Liver (tissue), 9 donors: Measurements from ENCODE around the gene BCAR1. TPM values are rescaled to one million over a fixed set of nuclear protein-coding genes. Genes with fewer than 3 reads are reported as not detected.
A peak's percentile ranks its signal among the peaks of the same experiment; 100 is the strongest.

Experiments
- DNase-seq: peaks from one replicate; pipeline ENCODE4 v3.0.0-alpha.2; 2017; ENCODE audit warnings: low spot score
- H3K27ac ChIP-seq, 2 donors: one replicate each; pipeline ENCODE4 v1.7.0; 2013; ENCODE audit warnings: inconsistent platforms in 2 of 2, low read length in 2 of 2, control low read depth in 1 of 2, low read depth in 1 of 2, mild to moderate bottlenecking in 1 of 2
- H3K27me3 ChIP-seq, 4 donors: one replicate each; pipeline versions ENCODE4 v1.6.1 to v1.7.0; 2013; ENCODE audit warnings: low read length in 3 of 4, inconsistent platforms in 1 of 4, mild to moderate bottlenecking in 1 of 4, moderate library complexity in 1 of 4; ENCODE audit not compliant: control insufficient read depth in 4 of 4, insufficient read depth in 4 of 4
- H3K36me3 ChIP-seq, 4 donors: one replicate each; pipeline versions ENCODE4 v1.6.1 to v1.7.0; 2013; ENCODE audit warnings: low read length in 3 of 4, mild to moderate bottlenecking in 3 of 4, low read depth in 1 of 4, moderate library complexity in 1 of 4; ENCODE audit not compliant: control insufficient read depth in 4 of 4, insufficient read depth in 3 of 4
- H3K4me1 ChIP-seq, 4 donors: one replicate each; pipeline versions ENCODE4 v1.6.1 to v1.7.0; 2013; ENCODE audit warnings: low read length in 3 of 4, mild to moderate bottlenecking in 3 of 4, moderate library complexity in 1 of 4; ENCODE audit not compliant: control insufficient read depth in 4 of 4, insufficient read depth in 4 of 4
- H3K4me3 ChIP-seq, 3 donors: one replicate each; pipeline versions ENCODE4 v1.6.1 to v1.7.0; 2013; ENCODE audit warnings: low read length in 3 of 3, control low read depth in 1 of 3, low read depth in 1 of 3, mild to moderate bottlenecking in 1 of 3
- H3K9ac ChIP-seq, 2 donors: one replicate each; pipeline ENCODE4 v1.7.0; 2013; ENCODE audit warnings: low read length in 2 of 2, mild to moderate bottlenecking in 2 of 2, moderate library complexity in 2 of 2, control low read depth in 1 of 2, low read depth in 1 of 2
- H3K9me3 ChIP-seq, 4 donors: one replicate each; pipeline versions ENCODE4 v1.6.1 to v1.7.0; 2013; ENCODE audit warnings: low read length in 3 of 4; ENCODE audit not compliant: control insufficient read depth in 4 of 4
- ATF3 ChIP-seq: IDR thresholded peaks from 2 replicates; pipeline ENCODE4 v1.6.1; 2016; ENCODE audit warnings: antibody characterized with exemption
- CTCF ChIP-seq: fragments of 150-350 bp; IDR thresholded peaks from 2 replicates; pipeline ENCODE4 v1.5.1; 2017; ENCODE audit warnings: improper control_type of control experiment, low read depth, low read length; ENCODE audit not compliant: missing input control
- EGR1 ChIP-seq, 2 donors: IDR thresholded peaks; 2 replicates each; pipeline ENCODE4 v1.6.1; 2016 to 2018; ENCODE audit warnings: antibody characterized with exemption in 2 of 2, low read depth in 2 of 2
- FOXA1 ChIP-seq: IDR thresholded peaks from 2 replicates; pipeline ENCODE4 v1.6.1; 2016; ENCODE audit warnings: antibody characterized with exemption
- FOXA2 ChIP-seq: IDR thresholded peaks from 2 replicates; pipeline ENCODE4 v1.6.1; 2016; ENCODE audit warnings: antibody characterized with exemption
- GABPA ChIP-seq, 2 donors: IDR thresholded peaks in 1 of 2; conservative IDR thresholded peaks in 1 of 2; 2 replicates each; pipeline ENCODE4 v1.6.1; 2016; ENCODE audit warnings: antibody characterized with exemption in 2 of 2, mild to moderate bottlenecking in 1 of 2, moderate library complexity in 1 of 2
- HNF4A ChIP-seq, 2 donors: conservative IDR thresholded peaks; 2 replicates each; pipeline ENCODE4 v1.6.1; 2016; ENCODE audit warnings: antibody characterized with exemption in 2 of 2, mild to moderate bottlenecking in 2 of 2
- HNF4G ChIP-seq: IDR thresholded peaks from 2 replicates; pipeline ENCODE4 v1.6.1; 2016; ENCODE audit warnings: antibody characterized with exemption
- JUND ChIP-seq, 2 donors: IDR thresholded peaks; 2 replicates each; pipeline ENCODE4 v1.6.1; 2016; ENCODE audit warnings: antibody characterized with exemption in 2 of 2
- NR2F2 ChIP-seq: IDR thresholded peaks from 2 replicates; pipeline ENCODE4 v1.6.1; 2016; ENCODE audit warnings: antibody characterized with exemption
- RAD21 ChIP-seq, 2 donors: IDR thresholded peaks; 2 replicates each; pipeline ENCODE4 v1.6.1; 2016; ENCODE audit warnings: antibody characterized with exemption in 2 of 2, mild to moderate bottlenecking in 2 of 2
- REST ChIP-seq: IDR thresholded peaks from 2 replicates; pipeline ENCODE4 v1.6.1; 2016; ENCODE audit warnings: antibody characterized with exemption, mild to moderate bottlenecking
- RXRA ChIP-seq, 2 donors: IDR thresholded peaks; 2 replicates each; pipeline ENCODE4 v1.6.1; 2017 to 2018; ENCODE audit warnings: antibody characterized with exemption in 2 of 2, mild to moderate bottlenecking in 1 of 2
- SP1 ChIP-seq: IDR thresholded peaks from 2 replicates; pipeline ENCODE4 v1.6.1; 2018; ENCODE audit warnings: antibody characterized with exemption, mild to moderate bottlenecking
- TAF1 ChIP-seq: conservative IDR thresholded peaks from 2 replicates; pipeline ENCODE4 v1.6.1; 2016; ENCODE audit warnings: antibody characterized with exemption, mild to moderate bottlenecking
- WGBS: extraction: QIAGEN DNeasy Blood & Tissue Kit; methylation state at CpG from one replicate; pipeline ENCODE4 v1.1.7; 2013; 5-methylcytosine and 5-hydroxymethylcytosine counted together
- polyA plus RNA-seq, 2 donors: library from polyadenylated mRNA; stranded (reverse) in 1 of 2; unstranded in 1 of 2; fragments of 200-250 nt in 1 of 2; fragments of >200 nt in 1 of 2; fragmentation: Nextera tagmentation in 1 of 2; extraction: Ambion mirVana in 1 of 2; gene quantifications; one replicate each; pipeline versions ENCODE4 v1.2.1 to v1.2.3, GENCODE V29; 2013 to 2015
- total RNA-seq, 2 donors: library from RNA; depleted of rRNA; stranded (reverse); fragments of >200 nt; gene quantifications; one replicate each; pipeline ENCODE4 v1.2.3, GENCODE V29; 2014
- TF ChIP-seq, protein P1 (sequence below): IDR thresholded peaks from 2 replicates; pipeline ENCODE4 v1.6.1; 2016; ENCODE audit warnings: antibody characterized with exemption
- TF ChIP-seq, protein P2 (sequence below): IDR thresholded peaks from 2 replicates; pipeline ENCODE4 v1.6.1; 2016; ENCODE audit warnings: antibody characterized with exemption
- donor health status: healthy.
- donor health status: healthy.
- donor health status: healthy.
- donor health status: healthy.
- donor health status: healthy.

The BCAR1 gene
- total and polyA plus RNA-seq, 4 donors, result 10.1 to 32.2 (median 20.2) TPM

DNA sequence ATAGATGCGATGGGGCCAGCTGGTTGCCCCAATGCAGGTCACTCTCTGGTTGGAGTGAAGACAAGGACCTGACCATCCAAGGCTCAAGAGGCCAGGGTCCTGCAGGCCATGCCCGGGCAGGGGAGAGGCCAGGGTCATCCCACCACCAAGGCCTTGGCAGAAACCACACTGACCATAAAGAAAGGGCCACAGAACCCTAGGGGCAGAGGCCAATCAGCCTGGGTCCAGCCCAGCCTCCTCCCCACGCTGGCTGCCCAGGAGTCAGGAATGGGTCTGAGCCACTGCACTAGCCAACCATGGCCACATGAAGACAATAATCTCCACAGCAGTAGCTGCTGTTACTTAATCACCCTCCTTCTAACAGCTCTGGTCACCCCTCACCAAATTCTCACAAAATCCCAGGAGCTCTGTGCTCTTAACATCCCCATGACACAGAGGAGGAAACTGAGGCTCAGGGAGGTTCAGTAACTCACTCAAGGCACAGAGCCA lies 10.2 kb upstream of the BCAR1 start:
- no peaks in the 10 kb centered on the region for H3K27me3 ChIP-seq
- H3K36me3 ChIP-seq, result no peaks in the 10 kb centered on the region
- H3K9ac ChIP-seq, result no peak overlapping the region
- no peak for TF ChIP-seq TAF1
- no peak for TF ChIP-seq SP1
- no peak for TF ChIP-seq REST
- TF ChIP-seq NR2F2, result no peak
- TF ChIP-seq CTCF, result no peak
- TF ChIP-seq RAD21 (IDR thresholded peaks at IDR 0.05), result no peak
- no peak for TF ChIP-seq RXRA (IDR thresholded peaks at IDR 0.05)
- no peak for TF ChIP-seq GABPA (IDR thresholded peaks at IDR 0.05 in 1 of 2, conservative IDR thresholded peaks at IDR 0.05 in 1 of 2)
- no peak for TF ChIP-seq HNF4G
- H3K4me3 ChIP-seq, result no peak overlapping the region
- H3K4me1 ChIP-seq, result peaks cover 26 to 54% (median 43%) of the 10 kb centered on the region in 4 donors
- H3K27ac ChIP-seq, result peak overlapping the region in 1 of 2 donors; percentile 97
- WGBS, result 95% methylated on average over 3 of the region's 3 CpGs
- no peak for DNase-seq
- no peaks in the 10 kb centered on the region for H3K9me3 ChIP-seq

DNA sequence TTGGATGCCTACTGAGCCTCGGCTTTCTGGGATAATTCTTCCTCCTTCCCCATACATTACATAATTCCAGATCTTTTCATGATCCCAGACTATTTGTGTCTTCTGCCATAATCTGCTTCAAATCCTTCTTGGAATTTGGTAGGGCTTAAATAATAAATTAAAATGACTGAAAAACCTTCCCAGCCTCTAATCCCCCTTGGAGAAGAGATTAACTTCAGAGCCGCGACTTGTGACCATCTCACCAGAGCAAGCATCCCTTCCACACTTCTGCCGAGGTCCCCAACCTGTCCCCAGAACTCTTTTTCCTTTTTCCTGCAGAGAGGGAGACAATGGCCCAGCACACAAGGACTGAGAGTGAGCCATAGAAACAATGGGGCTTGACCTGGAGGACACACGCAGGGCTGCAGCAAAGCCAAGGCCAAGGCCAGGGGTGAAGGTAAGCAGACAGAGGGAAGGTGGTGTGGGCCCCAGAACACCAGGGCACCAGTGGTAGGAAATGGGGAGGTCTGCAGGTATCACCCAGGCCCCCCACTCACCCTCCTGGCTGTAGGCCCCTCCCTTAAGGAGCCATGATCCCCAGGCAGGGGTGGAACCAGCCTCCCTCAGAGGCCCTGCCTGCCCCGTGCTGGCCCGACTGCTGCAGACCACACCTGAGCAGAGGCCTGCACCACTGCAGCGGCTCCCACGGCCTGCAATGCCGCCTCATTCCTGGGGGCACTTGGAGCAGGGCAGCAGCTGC lies 9.6 kb upstream of the BCAR1 start:
- Histone ChIP-seq H3K4me1 (peaks cover 31 to 54% (median 42%) of the 10 kb centered on the region in 4 donors), H3K36me3 (no peaks in the 10 kb centered on the region)

More for the DNA sequence above, 9.6 kb upstream of the BCAR1 start:
- TF ChIP-seq GABPA (IDR thresholded peaks at IDR 0.05 in 1 of 2, conservative IDR thresholded peaks at IDR 0.05 in 1 of 2), result no peak
- no peak for TF ChIP-seq SP1
- TF ChIP-seq, protein P1, sequence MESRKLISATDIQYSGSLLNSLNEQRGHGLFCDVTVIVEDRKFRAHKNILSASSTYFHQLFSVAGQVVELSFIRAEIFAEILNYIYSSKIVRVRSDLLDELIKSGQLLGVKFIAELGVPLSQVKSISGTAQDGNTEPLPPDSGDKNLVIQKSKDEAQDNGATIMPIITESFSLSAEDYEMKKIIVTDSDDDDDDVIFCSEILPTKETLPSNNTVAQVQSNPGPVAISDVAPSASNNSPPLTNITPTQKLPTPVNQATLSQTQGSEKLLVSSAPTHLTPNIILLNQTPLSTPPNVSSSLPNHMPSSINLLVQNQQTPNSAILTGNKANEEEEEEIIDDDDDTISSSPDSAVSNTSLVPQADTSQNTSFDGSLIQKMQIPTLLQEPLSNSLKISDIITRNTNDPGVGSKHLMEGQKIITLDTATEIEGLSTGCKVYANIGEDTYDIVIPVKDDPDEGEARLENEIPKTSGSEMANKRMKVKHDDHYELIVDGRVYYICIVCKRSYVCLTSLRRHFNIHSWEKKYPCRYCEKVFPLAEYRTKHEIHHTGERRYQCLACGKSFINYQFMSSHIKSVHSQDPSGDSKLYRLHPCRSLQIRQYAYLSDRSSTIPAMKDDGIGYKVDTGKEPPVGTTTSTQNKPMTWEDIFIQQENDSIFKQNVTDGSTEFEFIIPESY, result no peak
- TF ChIP-seq JUND (IDR thresholded peaks at IDR 0.05), result no peak
- TF ChIP-seq HNF4A (conservative IDR thresholded peaks at IDR 0.05), result no peak
- no peak for TF ChIP-seq RXRA (IDR thresholded peaks at IDR 0.05)
- no peak for TF ChIP-seq REST
- no peak for TF ChIP-seq HNF4G
- TF ChIP-seq FOXA1, result no peak
- TF ChIP-seq ATF3, result no peak
- TF ChIP-seq, protein P2, sequence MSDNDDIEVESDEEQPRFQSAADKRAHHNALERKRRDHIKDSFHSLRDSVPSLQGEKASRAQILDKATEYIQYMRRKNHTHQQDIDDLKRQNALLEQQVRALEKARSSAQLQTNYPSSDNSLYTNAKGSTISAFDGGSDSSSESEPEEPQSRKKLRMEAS, result no peak
- no peak for TF ChIP-seq RAD21 (IDR thresholded peaks at IDR 0.05)
- TF ChIP-seq FOXA2, result no peak
- no peak for TF ChIP-seq EGR1 (IDR thresholded peaks at IDR 0.05; ENCODE audit: low read depth in 2 of 2)
- no peak for TF ChIP-seq TAF1
- H3K4me3 ChIP-seq, result no peak overlapping the region
- WGBS, result 92% methylated on average over 10 of the region's 10 CpGs
- H3K9me3 ChIP-seq, result no peaks in the 10 kb centered on the region
- H3K27ac ChIP-seq, result no peak overlapping the region
- H3K9ac ChIP-seq, result no peak overlapping the region
- no peaks in the 10 kb centered on the region for H3K27me3 ChIP-seq
- DNase-seq, result no peak
